HepG2 (cell line): ENCODE data around the gene CD3G.

Experiments
- FOXP1 ChIP-seq, 2 experiments: fragments of 450-650 bp in 1 of 2; IDR thresholded peaks; 2 replicates each; pipeline ENCODE4 v1.6.1; 2017 to 2018; ENCODE audit warnings: antibody characterized with exemption in 1 of 2
- IRF1 ChIP-seq: sonication (generic); formaldehyde crosslinking; IDR thresholded peaks from 2 replicates; pipeline ENCODE4 v1.4.0; 2020; ENCODE audit warnings: low read depth, mild to moderate bottlenecking, missing genetic modification reagents
- IRF9 ChIP-seq: sonication (generic); formaldehyde crosslinking; IDR thresholded peaks from 2 replicates; pipeline ENCODE4 v1.8.0; 2022; ENCODE audit warnings: missing genetic modification reagents, mild to moderate bottlenecking, borderline replicate concordance
- ISX ChIP-seq: sonication (generic); formaldehyde crosslinking; conservative IDR thresholded peaks from 2 replicates; pipeline ENCODE4 v1.5.0; 2020; ENCODE audit warnings: missing genetic modification reagents
- POLR2AphosphoS5 ChIP-seq: IDR thresholded peaks from 2 replicates; pipeline ENCODE4 v1.6.1; 2012; ENCODE audit warnings: low read depth, low read length
- XBP1 ChIP-seq: sonication (generic); formaldehyde crosslinking; IDR thresholded peaks from 2 replicates; pipeline ENCODE4 v1.5.0; 2020; ENCODE audit warnings: missing genetic modification reagents
- ZNF557 ChIP-seq: sonication (generic); formaldehyde crosslinking; IDR thresholded peaks from 2 replicates; pipeline ENCODE4 v1.4.0; 2020; ENCODE audit warnings: missing genetic modification reagents
- ZNF598 ChIP-seq: sonication (generic); formaldehyde crosslinking; IDR thresholded peaks from 2 replicates; pipeline ENCODE4 v1.5.1; 2020; ENCODE audit warnings: mild to moderate bottlenecking, missing genetic modification reagents, borderline replicate concordance
- ZNF737 ChIP-seq: sonication (generic); formaldehyde crosslinking; IDR thresholded peaks from 2 replicates; pipeline ENCODE4 v1.5.0; 2020; ENCODE audit warnings: missing genetic modification reagents, mild to moderate bottlenecking, borderline replicate concordance
- TF ChIP-seq, protein P1 (sequence below): sonication (generic); formaldehyde crosslinking; IDR thresholded peaks from 2 replicates; pipeline ENCODE4 v1.4.0; 2020; ENCODE audit warnings: missing genetic modification reagents
- TF ChIP-seq, protein P2 (sequence below): sonication (generic); formaldehyde crosslinking; IDR thresholded peaks from 2 replicates; pipeline ENCODE4 v1.5.0; 2020; ENCODE audit warnings: mild to moderate bottlenecking, missing genetic modification reagents, moderate library complexity
- TF ChIP-seq, protein P3 (sequence below): sonication (generic); formaldehyde crosslinking; IDR thresholded peaks from 2 replicates; pipeline ENCODE4 v1.8.1; 2023; ENCODE audit warnings: missing genetic modification reagents, inconsistent platforms, borderline replicate concordance

- TF ChIP-seq FOXP1 (IDR thresholded peaks at IDR 0.05) (no peak), FOXP1 (CRISPR knock-in tag; IDR thresholded peaks at IDR 0.05) (no peak), XBP1 (CRISPR knock-in tag) (no peak), IRF9 (CRISPR knock-in tag) (no peak), POLR2AphosphoS5 (no peak), IRF1 (CRISPR knock-in tag) (no peak), ZNF557 (no peak), ISX (CRISPR knock-in tag) (no peak), ZNF737 (no peak), ZNF598 (CRISPR knock-in tag) (no peak)
- TF ChIP-seq, protein P1, sequence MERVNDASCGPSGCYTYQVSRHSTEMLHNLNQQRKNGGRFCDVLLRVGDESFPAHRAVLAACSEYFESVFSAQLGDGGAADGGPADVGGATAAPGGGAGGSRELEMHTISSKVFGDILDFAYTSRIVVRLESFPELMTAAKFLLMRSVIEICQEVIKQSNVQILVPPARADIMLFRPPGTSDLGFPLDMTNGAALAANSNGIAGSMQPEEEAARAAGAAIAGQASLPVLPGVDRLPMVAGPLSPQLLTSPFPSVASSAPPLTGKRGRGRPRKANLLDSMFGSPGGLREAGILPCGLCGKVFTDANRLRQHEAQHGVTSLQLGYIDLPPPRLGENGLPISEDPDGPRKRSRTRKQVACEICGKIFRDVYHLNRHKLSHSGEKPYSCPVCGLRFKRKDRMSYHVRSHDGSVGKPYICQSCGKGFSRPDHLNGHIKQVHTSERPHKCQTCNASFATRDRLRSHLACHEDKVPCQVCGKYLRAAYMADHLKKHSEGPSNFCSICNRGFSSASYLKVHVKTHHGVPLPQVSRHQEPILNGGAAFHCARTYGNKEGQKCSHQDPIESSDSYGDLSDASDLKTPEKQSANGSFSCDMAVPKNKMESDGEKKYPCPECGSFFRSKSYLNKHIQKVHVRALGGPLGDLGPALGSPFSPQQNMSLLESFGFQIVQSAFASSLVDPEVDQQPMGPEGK (CRISPR knock-in tag): no peak
- TF ChIP-seq, protein P2, sequence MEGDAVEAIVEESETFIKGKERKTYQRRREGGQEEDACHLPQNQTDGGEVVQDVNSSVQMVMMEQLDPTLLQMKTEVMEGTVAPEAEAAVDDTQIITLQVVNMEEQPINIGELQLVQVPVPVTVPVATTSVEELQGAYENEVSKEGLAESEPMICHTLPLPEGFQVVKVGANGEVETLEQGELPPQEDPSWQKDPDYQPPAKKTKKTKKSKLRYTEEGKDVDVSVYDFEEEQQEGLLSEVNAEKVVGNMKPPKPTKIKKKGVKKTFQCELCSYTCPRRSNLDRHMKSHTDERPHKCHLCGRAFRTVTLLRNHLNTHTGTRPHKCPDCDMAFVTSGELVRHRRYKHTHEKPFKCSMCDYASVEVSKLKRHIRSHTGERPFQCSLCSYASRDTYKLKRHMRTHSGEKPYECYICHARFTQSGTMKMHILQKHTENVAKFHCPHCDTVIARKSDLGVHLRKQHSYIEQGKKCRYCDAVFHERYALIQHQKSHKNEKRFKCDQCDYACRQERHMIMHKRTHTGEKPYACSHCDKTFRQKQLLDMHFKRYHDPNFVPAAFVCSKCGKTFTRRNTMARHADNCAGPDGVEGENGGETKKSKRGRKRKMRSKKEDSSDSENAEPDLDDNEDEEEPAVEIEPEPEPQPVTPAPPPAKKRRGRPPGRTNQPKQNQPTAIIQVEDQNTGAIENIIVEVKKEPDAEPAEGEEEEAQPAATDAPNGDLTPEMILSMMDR (CRISPR knock-in tag): no peak
- TF ChIP-seq, protein P3, sequence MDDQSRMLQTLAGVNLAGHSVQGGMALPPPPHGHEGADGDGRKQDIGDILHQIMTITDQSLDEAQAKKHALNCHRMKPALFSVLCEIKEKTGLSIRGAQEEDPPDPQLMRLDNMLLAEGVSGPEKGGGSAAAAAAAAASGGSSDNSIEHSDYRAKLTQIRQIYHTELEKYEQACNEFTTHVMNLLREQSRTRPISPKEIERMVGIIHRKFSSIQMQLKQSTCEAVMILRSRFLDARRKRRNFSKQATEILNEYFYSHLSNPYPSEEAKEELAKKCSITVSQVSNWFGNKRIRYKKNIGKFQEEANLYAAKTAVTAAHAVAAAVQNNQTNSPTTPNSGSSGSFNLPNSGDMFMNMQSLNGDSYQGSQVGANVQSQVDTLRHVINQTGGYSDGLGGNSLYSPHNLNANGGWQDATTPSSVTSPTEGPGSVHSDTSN (CRISPR knock-in tag): no peak
Observed at GRCh38 chr11:118358071-118358470, 13.9 kb downstream of the CD3G start.
